Brain microvascular endothelial cell (primary cell): Measurements from ENCODE around the gene BST1.

Experiments
- DNase-seq: peaks from one replicate; pipeline ENCODE4 v3.0.0-alpha.2; 2020
- H3K27ac ChIP-seq: fragments of 250-450 bp; sonication (Bioruptor Pico); 2 replicates; pipeline ENCODE4 v1.5.1; 2020; ENCODE audit warnings: mild to moderate bottlenecking, moderate library complexity
- H3K27me3 ChIP-seq: fragments of 250-450 bp; sonication (Bioruptor Pico); replicated peaks from 2 replicates; pipeline ENCODE4 v1.5.1; 2020; ENCODE audit warnings: mild to moderate bottlenecking
- H3K36me3 ChIP-seq: fragments of 250-450 bp; sonication (Bioruptor Pico); replicated peaks from 2 replicates; pipeline ENCODE4 v1.5.1; 2020; ENCODE audit warnings: mild to moderate bottlenecking
- H3K4me3 ChIP-seq: 2 replicates; pipeline ENCODE4 v1.5.1; 2011; ENCODE audit warnings: low read depth, mild to moderate bottlenecking, control low read depth, low read length, moderate library complexity
- in situ Hi-C: cut with HindIII; loops from 2 replicates; pipeline ENCODE4 v1.10.0; 2017; ENCODE audit warnings: low sequenced_read_pairs, low pct_ligation_motif_present
- TF ChIP-seq, protein P1 (sequence below): IDR thresholded peaks from 2 replicates; pipeline ENCODE4 v1.5.1; 2011; ENCODE audit warnings: low read depth, mild to moderate bottlenecking, moderate library complexity, low read length, control low read depth, inconsistent platforms; ENCODE audit errors: missing control alignments

Gene BST1

DNA sequence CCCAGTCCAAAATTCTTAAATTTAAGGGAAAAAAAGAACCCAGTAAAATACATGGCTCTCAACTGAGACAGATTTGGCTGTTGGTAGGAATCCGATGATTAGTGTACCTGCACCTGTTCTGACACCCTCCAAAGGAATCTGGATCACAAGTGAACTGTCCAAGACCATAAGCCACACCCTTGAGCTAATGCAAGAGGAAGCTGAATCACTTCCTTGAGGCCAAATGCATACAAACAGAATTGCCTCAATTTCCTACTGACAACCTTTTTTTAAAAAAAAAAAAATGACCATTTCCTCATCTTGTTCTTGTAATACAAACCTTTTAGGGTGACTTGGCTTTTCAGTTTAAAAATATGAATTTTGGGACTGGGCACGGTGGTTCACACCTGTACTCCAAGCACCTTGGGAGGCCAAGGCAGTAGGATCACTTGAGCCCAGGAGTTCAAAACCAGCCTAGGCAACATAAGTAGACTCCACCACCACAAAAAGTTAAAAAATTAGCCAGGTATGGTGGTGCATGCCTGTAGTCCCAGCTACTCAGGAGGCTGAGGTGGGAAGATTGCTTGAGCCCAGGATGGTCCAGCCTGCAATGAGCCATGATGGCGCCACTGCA lies 37.0 kb upstream of the BST1 start:
- no peaks in the 10 kb centered on the region for H3K36me3 ChIP-seq
- no peaks in the 10 kb centered on the region for H3K27me3 ChIP-seq
- in situ Hi-C loops = no loop called here
- H3K4me3 ChIP-seq = no peak overlapping the region
- no peak overlapping the region for H3K27ac ChIP-seq
- TF ChIP-seq, protein P1, sequence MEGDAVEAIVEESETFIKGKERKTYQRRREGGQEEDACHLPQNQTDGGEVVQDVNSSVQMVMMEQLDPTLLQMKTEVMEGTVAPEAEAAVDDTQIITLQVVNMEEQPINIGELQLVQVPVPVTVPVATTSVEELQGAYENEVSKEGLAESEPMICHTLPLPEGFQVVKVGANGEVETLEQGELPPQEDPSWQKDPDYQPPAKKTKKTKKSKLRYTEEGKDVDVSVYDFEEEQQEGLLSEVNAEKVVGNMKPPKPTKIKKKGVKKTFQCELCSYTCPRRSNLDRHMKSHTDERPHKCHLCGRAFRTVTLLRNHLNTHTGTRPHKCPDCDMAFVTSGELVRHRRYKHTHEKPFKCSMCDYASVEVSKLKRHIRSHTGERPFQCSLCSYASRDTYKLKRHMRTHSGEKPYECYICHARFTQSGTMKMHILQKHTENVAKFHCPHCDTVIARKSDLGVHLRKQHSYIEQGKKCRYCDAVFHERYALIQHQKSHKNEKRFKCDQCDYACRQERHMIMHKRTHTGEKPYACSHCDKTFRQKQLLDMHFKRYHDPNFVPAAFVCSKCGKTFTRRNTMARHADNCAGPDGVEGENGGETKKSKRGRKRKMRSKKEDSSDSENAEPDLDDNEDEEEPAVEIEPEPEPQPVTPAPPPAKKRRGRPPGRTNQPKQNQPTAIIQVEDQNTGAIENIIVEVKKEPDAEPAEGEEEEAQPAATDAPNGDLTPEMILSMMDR = no peak
- DNase-seq = no peak

DNA sequence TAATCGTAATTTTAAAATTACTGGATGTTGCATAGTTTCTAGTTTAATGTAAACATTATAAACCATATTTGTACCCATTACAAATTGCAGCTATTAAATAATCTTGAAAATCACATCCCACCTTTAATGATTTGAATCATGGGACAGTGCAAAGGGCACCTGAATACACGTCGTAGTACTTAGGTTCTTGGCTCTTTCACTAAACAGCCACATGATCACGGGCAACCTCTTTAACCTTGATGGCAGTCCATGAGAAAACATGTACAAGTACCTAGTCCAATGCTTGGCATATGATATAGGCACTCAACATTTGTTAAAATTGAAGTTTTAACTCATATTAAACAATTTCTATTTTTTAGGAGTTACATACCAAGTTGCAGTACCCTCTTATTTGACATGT lies 35.9 kb upstream of the BST1 start:
- Histone ChIP-seq H3K27ac (no peak overlapping the region), H3K4me3 (no peak overlapping the region), H3K27me3 (no peaks in the 10 kb centered on the region), H3K36me3 (no peaks in the 10 kb centered on the region)
- TF ChIP-seq, protein P1 = no peak
- in situ Hi-C loops = no loop called here
- no peak for DNase-seq

DNA sequence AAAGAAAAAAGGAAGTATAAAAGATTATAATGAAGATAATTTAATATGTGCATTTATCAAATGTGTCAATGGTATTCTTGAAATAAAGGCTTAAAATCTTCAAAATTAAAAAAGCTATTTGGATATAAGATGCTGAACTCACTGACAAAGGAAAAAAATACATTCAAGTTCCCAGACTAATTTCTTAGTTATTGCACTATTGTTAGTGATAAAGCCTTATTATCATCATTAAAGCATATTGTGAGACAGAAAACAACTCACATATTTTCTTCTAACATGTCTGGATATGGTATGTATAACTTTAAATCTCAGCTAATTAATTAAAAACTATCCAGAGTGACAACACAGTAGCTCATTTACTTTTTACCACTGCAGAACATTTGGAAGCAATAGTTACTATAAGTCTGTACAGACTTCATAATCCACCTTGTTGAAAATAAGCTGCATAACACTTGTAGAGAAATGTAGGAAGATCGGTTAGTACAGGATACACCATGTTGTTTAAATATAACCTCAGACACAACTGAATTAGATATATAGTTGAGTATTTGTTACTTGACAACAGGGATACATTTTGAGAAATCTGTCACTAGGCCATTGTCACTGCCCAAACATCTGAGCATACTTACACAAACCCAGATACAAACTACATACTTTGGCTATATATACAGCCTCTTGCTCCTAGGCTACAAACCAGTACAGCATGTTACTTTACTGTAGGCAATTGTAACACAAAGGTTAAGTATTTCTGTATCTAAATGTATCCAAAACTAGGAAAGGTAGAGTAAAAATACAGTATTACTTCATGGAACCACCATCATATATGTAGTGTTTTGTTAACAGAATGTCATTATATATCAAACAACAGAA lies 34.1 kb upstream of the BST1 start:
- in situ Hi-C loops = no loop called here
- TF ChIP-seq, protein P1 = no peak
- Histone ChIP-seq H3K27ac (no peak overlapping the region), H3K4me3 (no peak overlapping the region), H3K27me3 (no peaks in the 10 kb centered on the region), H3K36me3 (no peaks in the 10 kb centered on the region)
- no peak for DNase-seq

DNA sequence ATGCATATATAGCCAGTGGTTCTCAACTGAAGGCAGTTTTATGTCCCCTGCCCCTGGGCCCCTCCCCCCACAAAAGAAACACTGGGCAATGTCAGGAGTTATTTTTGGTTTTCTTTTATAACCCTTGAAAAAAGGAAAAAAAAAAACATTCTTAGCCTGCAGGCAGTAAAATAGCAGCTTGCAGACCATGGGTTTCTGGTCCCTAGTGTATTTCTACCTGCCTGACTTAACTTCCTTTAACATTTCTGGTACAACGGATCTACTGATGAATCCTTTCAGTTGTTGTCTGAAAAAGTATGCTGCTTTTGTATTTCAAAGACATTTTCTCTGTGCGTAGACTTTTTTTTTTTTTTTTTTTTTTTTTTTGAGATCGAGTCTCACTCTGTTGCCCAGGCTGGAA lies 32.3 kb upstream of the BST1 start:
- DNase-seq = no peak
- in situ Hi-C loops = no loop called here
- TF ChIP-seq, protein P1 = no peak
- no peaks in the 10 kb centered on the region for H3K27me3 ChIP-seq
- no peak overlapping the region for H3K27ac ChIP-seq
- no peaks in the 10 kb centered on the region for H3K36me3 ChIP-seq
- H3K4me3 ChIP-seq = no peak overlapping the region

DNA sequence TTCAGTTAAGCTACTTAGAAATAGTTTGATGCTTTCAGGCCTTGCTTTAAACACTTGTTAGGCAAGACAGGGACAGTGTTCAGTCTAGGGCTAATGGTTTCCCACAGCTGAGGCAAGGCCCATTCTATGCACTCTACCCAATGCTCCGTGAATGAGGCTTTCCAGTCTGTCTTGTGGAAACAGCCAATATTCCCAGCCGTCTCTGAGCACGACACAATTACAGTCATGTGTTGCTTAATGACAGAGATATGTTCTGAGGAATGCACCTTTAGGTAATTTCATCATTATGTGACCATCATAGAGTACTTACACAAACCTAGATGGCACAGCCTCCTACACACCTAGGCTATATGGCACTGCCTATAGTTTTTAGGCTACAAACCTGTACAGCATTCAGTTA lies 30.8 kb upstream of the BST1 start:
- Histone ChIP-seq H3K27ac (no peak overlapping the region), H3K36me3 (no peaks in the 10 kb centered on the region), H3K27me3 (no peaks in the 10 kb centered on the region), H3K4me3 (no peak overlapping the region)
- in situ Hi-C loops = no loop called here
- DNase-seq = no peak
- TF ChIP-seq, protein P1 = no peak
